ENCODE measurements around the gene RASSF9.

GRCh38 chr12:85782711-85783110 is 53.5 kb downstream of the RASSF9 start:
- TF ChIP-seq CTCF (conservative IDR thresholded peaks at IDR 0.05; ENCODE audit: low read depth in 2 of 2) (no peak), POLR2AphosphoS5 (IDR thresholded peaks at IDR 0.05; ENCODE audit: low read depth) (no peak), ZNF114 (CRISPR knock-in tag; IDR thresholded peaks at IDR 0.05) (no peak), EZH2 (IDR thresholded peaks at IDR 0.05; ENCODE audit: low read depth, unreplicated experiment) (no peak), REST (IDR thresholded peaks at IDR 0.05; ENCODE audit: unreplicated experiment) (no peak)

Data from GM23338 (cell line).